Stimulated activated CD4-positive, alpha-beta T cell treated with anti-CD3 and anti-CD28 coated beads, Interleukin-4, amount 100 ng/mL, for 48 hours (primary cell): ENCODE data around the gene BBS9.
"Not testable (repeated sequence)": the region's sequence is repeated elsewhere in the genome, so short reads cannot be mapped to it uniquely, and the experiment has no call there.

ENCODE experiments used
- DNase-seq, 2 donors: peaks; one replicate each; pipeline ENCODE4 v3.0.0-alpha.2; 2020; ENCODE audit warnings: low read depth in 2 of 2

BBS9 gene

DNA sequence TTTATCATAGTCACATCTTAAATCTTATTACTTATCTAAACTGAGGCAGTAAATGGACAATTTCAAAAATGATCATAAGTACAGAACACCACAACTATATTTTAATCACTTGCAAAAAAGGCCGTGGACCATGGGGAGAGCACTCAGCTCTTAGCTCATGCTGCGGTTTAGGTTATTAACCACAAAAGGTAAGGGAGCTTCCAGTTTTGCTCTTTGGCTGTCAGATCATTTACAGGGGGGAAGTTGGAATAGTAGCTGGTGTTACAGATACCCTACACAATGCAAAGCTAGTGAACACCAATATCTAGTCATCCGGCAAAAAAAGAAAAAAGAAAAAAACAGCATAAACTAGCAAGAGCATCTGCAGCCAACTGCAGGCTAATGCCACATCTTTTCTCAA is 147.0 kb downstream of the BBS9 start:
- no peak for DNase-seq

DNA sequence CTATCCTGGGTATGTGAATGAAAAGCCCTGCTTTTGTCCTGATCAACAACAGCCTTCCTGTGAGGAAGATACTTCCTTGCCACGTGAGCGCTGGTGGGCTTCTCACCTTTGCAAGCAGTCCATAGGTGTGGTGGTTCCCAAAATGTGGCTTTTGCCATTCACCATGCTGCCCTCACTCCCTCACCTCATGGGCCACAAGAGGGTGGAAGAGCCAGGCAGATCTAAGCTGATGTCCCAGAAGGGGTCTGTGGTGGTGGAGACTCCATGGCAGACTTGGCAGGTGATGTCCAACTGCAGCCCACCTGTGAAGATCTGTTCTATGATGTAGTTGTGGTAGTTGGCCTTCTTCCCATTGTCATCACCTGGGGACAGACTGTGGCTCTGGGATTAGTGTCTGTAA is 147.4 kb downstream of the BBS9 start:
- no peak for DNase-seq

DNA sequence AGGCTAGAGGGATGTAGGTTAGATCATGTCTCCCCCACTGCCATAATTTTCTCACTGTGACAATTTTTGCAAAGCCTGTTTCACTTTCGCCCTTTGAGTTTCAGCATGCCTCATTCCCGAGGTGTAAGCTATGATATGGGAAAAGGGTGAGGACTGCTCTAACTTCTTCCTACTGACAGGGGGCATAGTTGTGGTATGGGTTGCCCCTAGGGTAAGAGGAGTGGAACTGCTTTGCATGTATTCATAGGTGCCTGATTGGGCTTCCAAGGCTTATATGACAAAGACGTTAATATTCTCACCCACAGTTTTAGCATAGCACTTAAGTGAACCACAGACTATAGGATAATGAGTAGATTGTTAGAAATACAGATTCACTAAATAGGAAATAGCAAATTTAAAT is 148.7 kb downstream of the BBS9 start:
- no peak for DNase-seq

DNA sequence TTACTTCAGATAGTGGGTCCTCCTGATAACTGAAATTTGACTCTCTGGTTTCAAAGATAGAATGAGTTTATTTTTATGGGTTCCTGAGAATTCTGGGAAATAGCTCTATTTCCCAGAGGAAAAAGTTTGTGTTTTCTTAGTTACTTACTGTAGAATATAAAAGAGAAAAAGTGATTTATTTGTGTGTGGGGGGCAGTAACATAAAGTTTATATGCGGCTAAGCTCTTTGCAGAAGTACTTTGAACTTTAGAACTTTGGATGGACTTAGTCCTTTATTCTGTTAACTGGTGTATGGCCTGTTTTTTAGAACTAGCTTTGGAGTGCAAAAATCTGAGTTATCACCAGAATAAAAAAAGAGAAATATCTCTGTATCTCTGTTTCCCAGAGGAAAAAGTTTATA is 157.1 kb downstream of the BBS9 start:
- no peak for DNase-seq

DNA sequence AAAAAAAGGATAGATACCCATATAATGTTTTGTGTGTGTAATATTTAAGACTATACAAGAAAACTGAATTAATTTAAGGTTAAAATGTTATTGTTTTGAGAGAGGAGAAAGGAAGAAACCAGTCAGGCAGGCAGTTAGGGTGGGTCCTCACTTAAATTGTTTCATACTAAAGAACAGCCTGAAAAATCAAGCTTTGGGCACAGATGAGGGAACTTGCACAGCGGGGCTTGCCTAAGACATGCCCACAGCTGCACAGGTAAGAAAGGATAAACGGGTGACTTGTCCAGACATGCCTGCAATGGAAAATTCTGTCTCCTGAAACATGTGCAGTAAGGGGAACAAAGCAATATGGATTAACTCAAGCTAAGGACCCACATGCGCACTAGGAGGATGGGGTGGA is 158.4 kb downstream of the BBS9 start:
- no peak for DNase-seq

DNA sequence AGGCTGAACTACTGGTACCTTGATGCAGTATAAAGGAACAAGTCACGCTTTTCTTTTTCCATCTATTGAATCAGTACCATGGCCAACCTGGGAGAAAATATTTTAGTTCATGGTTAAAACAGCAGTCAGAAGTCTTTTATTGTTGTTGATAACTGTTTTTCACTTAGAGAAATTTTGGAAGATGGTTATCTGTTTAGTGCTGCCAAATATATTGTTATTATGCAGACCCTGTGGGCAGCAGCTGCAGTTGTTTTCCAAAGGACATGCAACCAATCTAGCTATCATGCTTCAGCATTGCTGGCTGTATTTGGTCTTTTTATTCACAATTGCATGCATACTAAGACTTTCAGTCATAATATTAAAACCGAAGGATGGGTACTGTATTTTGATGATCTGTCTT is 169.5 kb downstream of the BBS9 start:
- DNase-seq: no peak

DNA sequence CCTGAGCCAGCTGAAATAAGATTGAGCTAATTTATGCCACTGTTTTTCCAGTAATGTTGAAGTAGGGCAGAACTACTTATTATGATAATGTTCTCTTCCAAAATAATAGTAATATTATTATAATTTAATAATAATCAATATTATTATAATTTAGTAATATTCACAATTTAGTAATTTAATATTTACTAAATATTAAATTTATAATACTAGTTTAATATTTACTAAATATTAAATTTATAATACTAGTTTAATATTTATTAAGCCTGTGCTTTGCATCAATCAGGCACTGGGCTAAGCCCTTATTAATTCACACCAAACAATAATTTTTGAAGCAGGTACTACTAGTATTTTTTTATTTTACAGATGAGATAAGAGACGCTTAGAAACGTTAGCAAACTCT is 170.1 kb downstream of the BBS9 start:
- no peak for DNase-seq

DNA sequence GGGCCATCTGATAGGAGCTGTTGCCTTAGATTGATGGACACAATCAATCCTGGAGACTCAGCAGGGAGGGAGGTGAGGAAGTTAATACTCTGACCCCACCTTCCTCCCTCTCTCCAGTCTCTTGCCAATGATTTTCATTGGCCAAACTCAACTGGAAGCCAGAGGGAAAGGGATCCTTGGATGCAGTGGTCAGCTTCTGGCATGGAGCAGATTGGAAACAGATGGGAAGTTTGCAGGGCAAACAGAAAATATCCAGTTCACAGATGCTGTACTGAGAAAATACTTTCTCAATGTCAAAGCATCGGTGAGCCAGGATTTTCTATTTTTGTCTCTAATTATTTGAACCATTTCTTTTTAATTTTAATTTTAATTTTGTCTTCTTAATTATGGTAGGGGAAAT is 170.8 kb downstream of the BBS9 start:
- no peak for DNase-seq

DNA sequence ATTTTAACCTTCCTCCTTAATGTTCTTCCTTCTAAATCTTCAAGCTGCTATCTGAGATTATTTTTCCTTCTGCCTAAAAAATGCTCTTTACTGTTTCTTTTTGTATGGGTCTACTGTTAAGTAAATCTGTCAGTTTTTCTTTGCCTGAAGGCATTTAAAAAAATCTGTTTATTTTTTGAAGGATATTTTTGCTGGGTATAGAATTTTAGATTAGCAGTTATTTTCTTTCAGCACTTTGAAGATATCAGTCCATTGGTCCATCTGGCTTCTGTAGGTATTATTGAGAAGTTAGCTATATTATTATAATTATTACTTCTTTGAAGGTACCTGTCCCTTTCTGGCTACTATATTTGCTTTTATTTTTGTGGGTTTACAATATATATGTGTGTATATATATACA is 171.4 kb downstream of the BBS9 start:
- no peak for DNase-seq

DNA sequence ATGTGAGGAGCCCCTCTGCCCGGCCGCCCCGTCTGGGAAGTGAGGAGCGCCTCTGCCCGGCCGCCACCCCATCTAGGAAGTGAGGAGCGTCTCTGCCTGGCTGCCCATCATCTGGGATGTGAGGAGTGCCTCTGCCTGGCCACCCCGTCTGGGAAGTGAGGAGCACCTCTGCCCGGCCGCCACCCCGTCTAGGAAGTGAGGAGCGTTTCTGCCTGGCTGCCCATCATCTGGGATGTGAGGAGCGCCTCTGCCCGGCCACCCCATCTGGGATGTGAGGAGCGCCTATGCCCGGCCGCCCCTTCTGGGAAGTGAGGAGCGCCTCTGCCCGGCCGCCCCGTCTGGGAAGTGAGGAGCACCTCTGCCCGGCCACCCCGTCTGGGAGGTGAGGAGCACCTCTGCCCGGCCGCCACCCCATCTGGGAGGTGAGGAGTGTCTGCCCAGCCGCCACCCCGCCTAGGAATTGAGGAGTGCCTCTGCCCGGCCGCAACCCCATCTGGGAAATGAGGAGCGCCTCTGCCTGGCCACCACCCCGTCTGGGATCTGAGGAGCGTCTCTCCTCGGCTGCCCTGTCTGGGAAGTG is 174.7 kb downstream of the BBS9 start:
- not testable (repeated sequence) for DNase-seq

DNA sequence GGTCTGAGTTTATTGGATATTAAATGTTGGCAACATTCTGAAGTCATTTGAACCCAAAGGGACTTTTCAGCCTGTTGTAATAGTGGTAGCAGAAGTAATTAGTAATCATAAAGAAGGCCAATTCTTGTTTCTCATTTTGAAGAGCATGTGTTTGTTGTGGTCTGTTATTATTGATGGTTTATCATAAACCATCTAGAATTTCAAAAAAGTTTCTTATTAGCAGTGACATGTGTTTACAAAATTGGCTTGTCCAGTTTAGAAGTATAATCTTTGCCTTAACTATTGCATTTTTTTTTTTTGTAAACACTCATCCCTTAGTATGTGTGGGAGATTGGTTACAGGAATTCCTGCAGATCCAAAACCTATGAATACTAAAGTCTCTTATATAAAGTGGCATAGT is 177.8 kb downstream of the BBS9 start:
- DNase-seq: no peak

DNA sequence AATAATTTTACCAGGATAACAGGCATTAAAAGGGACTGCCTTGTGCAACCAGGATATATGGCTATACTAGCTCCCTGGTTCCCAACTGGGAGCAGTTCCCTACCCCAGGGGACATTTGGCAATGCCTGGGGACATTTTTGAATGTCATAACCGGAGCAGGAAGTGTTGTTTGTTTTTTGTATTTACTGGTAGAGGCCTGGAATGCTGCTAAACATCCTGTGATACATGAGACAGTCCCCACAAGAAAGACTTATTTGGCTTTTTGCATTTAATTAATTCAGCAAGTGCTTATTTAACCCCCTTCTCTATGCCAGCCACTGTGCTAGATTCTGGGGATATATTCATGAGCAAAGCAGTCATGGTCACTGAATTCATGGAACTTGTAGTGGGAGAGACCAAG is 181.2 kb downstream of the BBS9 start:
- no peak for DNase-seq

DNA sequence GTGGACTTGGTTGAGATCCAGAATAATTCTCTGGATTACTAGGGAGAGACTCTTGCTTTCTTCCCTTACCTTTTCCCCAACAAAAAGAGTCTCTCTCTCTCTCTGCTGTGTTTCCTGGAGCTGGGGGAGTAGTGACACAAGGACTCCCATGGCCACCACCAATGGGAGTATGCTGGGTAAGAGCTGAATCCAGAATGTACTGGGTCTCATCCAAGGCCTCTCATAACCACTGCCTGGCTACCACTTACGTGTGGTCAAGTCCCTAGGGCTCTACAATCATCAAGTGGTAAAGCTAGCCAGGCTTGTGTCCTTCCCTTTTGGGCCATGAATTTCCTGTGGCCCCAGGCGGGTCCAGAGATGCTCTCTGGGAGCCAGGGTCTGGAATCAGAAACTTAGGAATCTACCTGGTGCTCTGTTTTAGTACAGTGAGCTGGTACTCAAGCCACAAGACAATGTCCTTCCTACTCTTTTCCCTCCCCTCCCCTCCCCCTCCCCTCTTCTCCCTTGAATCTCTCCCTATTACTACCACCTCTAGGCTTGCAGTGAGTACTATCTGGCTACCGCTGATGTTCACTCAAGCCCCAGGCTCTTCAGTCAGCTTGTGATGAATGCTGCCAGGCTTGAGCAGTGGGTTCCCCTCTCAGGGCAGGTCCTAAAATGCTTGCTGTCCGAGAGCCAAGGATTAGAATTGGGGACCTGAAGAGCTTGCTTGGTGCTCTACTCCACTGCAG is 196.6 kb downstream of the BBS9 start:
- DNase-seq: no peak

DNA sequence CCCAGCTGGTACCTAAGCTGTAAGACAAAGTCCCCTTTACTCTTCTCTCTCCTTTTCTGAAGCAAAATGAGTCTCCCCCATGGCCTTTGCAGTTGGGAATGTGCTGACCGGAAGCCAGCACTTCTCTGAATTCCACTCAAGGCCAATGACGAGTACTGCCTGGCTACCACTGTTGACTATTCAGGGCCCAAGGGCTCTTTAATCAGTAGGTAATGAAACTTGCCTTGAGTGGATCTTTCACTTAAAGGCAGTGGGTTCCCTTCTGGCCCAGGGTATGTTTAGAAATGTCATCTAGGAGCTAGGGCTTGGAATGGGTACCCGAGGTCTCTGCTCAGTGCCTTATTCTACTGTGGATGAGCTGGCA is 197.1 kb downstream of the BBS9 start:
- no peak for DNase-seq

DNA sequence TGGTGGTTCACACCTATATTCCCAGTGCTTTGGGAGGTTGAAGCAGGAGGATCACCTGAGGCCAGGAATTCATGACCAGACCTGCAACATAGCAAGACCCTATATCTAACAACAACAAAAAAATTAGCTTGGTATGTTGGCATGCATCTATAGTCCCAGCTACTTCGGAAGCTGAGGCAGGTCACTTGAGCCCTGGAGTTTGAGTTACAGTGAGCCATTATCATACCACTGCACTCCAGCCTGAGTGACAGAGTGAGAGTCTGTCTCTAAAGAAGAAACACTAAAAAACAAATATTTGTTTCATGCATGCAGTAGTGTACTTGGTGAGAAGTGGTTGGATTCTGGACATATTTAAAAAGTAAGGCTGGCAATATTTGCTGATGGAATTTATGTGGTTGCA is 198.1 kb downstream of the BBS9 start:
- DNase-seq: no peak

DNA sequence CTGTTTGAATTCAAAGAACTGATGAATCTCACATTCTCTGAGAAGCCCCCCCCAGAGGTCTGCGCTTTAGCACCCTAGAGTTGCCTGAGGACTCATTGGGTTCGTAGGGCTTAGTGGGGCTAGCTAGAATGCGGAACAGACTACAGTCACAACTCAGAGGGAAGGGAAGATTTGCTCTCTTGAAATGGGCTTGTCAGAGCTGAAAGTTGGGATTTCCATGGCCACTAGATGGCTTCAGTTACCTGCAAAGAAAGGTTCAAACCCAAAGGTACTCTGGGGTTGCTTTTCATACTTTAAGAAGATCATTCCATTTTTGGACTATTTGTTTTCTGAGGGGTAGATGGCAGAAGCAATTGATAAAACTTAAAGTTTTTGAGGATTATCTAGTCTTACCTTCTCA is 205.0 kb downstream of the BBS9 start:
- no peak for DNase-seq

DNA sequence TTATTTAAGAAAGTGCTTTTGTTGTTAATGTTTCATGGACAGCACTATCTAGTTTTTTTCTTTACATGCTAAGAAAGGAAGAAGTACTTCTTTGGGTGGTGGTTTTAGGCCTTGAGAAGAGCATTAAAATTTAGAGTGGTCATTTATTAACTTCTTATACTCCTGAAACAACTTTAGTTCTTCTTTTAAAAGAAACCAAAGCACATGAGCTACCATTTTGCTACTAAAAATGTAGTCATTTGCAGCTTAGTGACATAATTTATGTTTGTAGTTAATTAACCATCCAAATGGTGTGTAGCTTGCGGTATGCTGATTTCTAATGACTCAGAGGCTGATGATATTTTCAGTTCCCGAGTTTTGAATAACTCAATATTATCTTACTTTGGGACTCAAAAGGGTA is 207.5 kb downstream of the BBS9 start:
- no peak for DNase-seq

DNA sequence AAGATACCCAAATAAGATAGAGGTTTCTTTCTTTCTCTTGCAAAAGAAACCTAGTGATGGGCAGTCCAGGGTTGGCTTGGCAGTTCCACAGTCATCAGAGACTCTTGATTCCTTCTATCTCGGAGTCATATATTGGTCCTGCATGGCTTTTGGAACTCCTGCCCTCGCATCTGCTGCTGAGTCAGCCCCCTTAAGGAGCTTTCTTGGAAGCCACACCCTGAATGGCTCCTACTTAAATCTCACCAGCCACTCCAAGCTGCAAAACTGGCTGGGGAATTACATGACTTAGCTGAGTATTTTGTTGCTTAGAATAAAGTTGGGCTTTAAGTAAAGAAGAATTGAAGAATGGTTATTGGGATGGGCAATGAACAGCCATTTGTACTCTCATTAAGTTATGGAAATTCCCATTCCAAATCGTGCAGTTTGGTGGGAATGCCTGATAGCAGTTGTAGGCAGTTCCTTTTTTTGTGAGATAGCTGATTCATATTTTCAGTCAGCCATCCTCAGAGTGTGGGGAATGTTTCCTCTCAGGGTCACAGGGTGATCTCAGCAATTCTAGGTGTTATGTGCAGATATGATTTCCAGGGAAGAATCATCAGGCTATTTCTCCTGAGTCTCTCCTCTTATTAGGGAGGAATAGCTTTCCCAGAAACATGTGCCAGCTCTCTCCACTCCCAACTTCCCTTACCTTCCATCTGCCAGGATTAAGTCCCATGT is 209.9 kb downstream of the BBS9 start:
- no peak for DNase-seq

DNA sequence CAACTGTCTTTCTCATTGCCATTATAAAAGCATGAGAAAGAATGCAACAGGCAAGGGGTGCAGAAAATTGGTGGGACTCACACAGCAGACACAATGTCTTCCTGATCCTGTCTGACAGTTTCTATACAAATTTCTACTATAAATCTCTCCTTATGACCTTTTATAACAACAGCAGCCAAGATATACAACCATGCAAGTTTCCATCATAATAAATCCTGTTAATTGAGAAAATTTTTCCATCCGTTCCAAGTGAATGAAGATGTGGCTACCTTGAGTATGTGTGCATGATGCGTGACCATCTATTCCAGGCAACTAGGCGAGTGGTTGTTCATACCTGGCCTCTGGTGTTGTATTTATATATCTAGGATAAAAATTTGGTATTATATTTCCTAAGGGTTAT is 216.7 kb downstream of the BBS9 start:
- no peak for DNase-seq

DNA sequence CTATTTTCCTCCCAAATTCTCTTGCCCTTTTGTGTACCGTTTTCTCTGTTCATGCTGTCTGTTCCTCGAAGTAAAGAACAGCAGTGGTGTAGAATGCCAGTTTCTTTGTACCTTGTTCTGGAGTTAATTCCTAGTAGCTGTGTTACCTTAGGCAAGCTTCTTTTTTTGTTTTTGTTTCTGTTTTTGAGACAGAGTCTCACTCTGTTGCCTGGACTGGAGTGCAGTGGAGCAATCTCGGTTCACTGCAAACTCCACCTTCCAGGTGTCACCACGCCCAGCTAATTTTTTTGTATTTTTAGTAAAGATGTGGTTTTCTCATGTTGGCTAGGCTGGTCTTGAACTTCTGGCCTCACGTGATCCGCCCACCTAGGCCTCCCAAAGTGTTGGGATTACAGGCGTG is 221.2 kb downstream of the BBS9 start:
- no peak for DNase-seq

DNA sequence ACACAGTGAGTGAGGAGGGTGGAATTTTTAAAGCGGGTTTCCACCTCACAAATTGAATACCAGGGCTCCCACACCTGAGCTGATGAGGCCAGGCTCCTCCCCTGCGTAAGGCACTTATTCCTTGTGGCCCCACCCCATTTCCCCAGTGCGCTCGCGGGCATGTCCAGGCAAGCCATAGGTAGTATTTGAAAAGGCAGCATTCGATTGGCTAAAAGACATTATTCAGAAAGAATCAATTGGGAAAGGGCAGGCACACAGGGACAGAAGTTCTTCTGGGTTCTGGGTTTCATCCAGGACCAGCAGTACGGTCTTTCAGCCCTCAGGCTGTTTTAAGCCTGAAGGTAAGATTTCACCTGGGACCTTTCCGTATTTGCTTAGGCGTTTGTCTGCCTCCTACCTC is 222.3 kb downstream of the BBS9 start:
- DNase-seq: no peak

DNA sequence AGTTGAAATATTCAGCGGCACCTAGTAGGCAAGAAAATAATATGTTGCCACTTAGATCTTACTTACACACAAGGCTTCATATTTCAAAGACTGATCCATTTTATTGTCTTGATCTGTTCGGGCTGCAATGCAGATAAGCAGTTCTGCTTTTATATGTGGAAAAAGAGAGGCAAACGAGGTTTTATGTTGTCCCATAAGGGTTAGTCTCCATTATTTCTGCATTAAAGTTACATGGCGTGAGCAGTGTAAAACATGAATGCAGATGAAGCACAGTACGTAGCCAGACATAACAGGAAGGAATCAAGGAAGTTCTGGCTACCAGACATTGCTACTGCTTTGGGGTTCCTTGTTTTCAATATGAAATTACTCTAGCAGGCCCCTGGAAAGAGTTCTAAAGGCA is 224.8 kb downstream of the BBS9 start:
- DNase-seq: no peak

DNA sequence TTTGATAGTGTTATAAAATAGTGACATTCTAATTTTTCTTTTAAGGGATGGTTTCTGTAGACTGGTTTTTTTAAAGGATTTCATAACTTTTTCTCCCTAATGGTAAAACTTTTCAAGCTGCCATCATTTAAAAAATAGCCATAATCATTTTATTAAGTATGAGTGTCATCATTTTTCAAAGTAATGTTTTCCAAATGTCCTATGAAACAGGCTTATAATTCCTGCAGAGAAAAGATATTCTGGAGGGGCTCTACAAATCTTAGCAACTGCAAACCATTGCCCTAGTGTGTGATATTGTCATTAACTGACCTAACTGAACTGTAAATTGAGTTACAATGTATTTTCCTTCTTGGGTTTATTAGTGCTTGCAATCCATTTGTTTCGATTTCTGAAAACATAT is 226.0 kb downstream of the BBS9 start:
- DNase-seq: no peak

DNA sequence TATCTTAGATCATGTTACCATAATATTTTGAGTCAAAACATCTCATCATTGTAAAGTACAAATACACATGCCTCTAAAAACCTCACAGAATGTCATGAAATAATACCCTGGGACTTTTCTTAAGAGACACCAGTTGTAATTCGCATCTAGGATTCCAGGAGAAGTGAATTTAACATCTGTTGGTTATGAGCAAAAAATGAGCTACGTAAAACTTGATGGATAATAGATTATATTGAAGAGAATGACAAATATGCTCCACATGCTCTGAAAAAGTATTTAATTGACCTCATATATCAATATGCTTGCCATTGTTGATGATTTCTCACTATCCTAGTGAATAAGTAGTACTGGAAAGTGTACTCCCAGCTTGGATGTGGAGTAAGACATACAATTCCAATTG is 227.0 kb downstream of the BBS9 start:
- DNase-seq: no peak
